Suprapubic skin (tissue), 4 donors: ENCODE data around the gene ARHGEF17.

Experiments
- CTCF ChIP-seq, 2 donors: fragments of 200-600 bp in 1 of 2; fragments of 450-650 bp in 1 of 2; sonication (generic) in 1 of 2; IDR thresholded peaks; one replicate each; pipeline ENCODE4 v1.5.1; 2016 to 2019; ENCODE audit warnings: antibody characterized with exemption in 2 of 2, mild to moderate bottlenecking in 1 of 2, moderate library complexity in 1 of 2
- EP300 ChIP-seq: sonication (generic); formaldehyde crosslinking; IDR thresholded peaks from one replicate; pipeline ENCODE4 v1.6.1; 2017; ENCODE audit warnings: antibody characterized with exemption
- POLR2A ChIP-seq, 2 donors: fragments of 450-650 bp; IDR thresholded peaks; one replicate each; pipeline ENCODE4 v1.6.1; 2017; ENCODE audit warnings: antibody characterized with exemption in 2 of 2, mild to moderate bottlenecking in 2 of 2, moderate library complexity in 2 of 2
- POLR2AphosphoS5 ChIP-seq, 3 donors: sonication (generic); formaldehyde crosslinking; IDR thresholded peaks; one replicate each; pipeline ENCODE4 v1.6.1; 2017; ENCODE audit warnings: antibody characterized with exemption in 3 of 3

- no peak for TF ChIP-seq CTCF (IDR thresholded peaks at IDR 0.05)
- no peak for TF ChIP-seq POLR2AphosphoS5 (IDR thresholded peaks at IDR 0.05)
- TF ChIP-seq EP300 = no peak
- no peak for TF ChIP-seq POLR2A (IDR thresholded peaks at IDR 0.05)
Measured at GRCh38 chr11:73411031-73411430, 103.0 kb downstream of the ARHGEF17 start.
